ENCODE data around the gene ITGAL.

Gene ITGAL

GRCh38 chr16:30566531-30566930 lies 94.0 kb downstream of the ITGAL start:
- Histone ChIP-seq H3K9me3 (ENCODE audit: low read length) (no peaks in the 10 kb centered on the region), H4K20me1 (ENCODE audit: insufficient read depth, low read length) (no peaks in the 10 kb centered on the region), H3K9me2 (ENCODE audit: low read depth, low read length) (no peaks in the 10 kb centered on the region), H3K27me3 (ENCODE audit: insufficient read depth, low read length) (no peaks in the 10 kb centered on the region), H3K79me2 (ENCODE audit: insufficient read depth, low read length) (no peaks in the 10 kb centered on the region), H3K27ac (ENCODE audit: low read depth, low read length, poor library complexity, severe bottlenecking) (no peak overlapping the region), H3K9ac (ENCODE audit: low read length) (no peak overlapping the region), H3K4me2 (ENCODE audit: low read length) (no peak overlapping the region), H3K4me1 (ENCODE audit: insufficient read depth, low read length, severe bottlenecking) (peaks cover 29% of the 10 kb centered on the region), H3F3A (ENCODE audit: insufficient read depth, low read length) (no peaks in the 10 kb centered on the region), H3K36me3 (ENCODE audit: insufficient read depth, low read length) (no peaks in the 10 kb centered on the region), H2AFZ (ENCODE audit: low read length) (no peak overlapping the region), H3K4me3 (ENCODE audit: low read depth, low read length, poor library complexity, severe bottlenecking) (no peak overlapping the region)
- no peak for TF ChIP-seq EZH2 (IDR thresholded peaks at IDR 0.05; ENCODE audit: borderline replicate concordance, low read length)
- TF ChIP-seq, protein P1, sequence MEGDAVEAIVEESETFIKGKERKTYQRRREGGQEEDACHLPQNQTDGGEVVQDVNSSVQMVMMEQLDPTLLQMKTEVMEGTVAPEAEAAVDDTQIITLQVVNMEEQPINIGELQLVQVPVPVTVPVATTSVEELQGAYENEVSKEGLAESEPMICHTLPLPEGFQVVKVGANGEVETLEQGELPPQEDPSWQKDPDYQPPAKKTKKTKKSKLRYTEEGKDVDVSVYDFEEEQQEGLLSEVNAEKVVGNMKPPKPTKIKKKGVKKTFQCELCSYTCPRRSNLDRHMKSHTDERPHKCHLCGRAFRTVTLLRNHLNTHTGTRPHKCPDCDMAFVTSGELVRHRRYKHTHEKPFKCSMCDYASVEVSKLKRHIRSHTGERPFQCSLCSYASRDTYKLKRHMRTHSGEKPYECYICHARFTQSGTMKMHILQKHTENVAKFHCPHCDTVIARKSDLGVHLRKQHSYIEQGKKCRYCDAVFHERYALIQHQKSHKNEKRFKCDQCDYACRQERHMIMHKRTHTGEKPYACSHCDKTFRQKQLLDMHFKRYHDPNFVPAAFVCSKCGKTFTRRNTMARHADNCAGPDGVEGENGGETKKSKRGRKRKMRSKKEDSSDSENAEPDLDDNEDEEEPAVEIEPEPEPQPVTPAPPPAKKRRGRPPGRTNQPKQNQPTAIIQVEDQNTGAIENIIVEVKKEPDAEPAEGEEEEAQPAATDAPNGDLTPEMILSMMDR (IDR thresholded peaks at IDR 0.05; ENCODE audit: low read length), result no peak

GRCh38 chr16:30567160-30567990 lies 94.8 kb downstream of the ITGAL start:
- no peaks in the 10 kb centered on the region for H3K27me3 ChIP-seq (ENCODE audit: insufficient read depth, low read length)
- TF ChIP-seq EZH2 (IDR thresholded peaks at IDR 0.05; ENCODE audit: borderline replicate concordance, low read length), result no peak
- TF ChIP-seq, protein P1 (IDR thresholded peaks at IDR 0.05; ENCODE audit: low read length), result no peak
- no peak overlapping the region for H2AFZ ChIP-seq (ENCODE audit: low read length)
- no peaks in the 10 kb centered on the region for H3K36me3 ChIP-seq (ENCODE audit: insufficient read depth, low read length)
- peaks cover 25% of the 10 kb centered on the region for H3K4me1 ChIP-seq (ENCODE audit: insufficient read depth, low read length, severe bottlenecking)
- H3K79me2 ChIP-seq (ENCODE audit: insufficient read depth, low read length), result no peaks in the 10 kb centered on the region
- H4K20me1 ChIP-seq (ENCODE audit: insufficient read depth, low read length), result no peaks in the 10 kb centered on the region
- H3K4me3 ChIP-seq (ENCODE audit: low read depth, low read length, poor library complexity, severe bottlenecking), result no peak overlapping the region
- no peaks in the 10 kb centered on the region for H3F3A ChIP-seq (ENCODE audit: insufficient read depth, low read length)
- H3K4me2 ChIP-seq (ENCODE audit: low read length), result no peak overlapping the region
- H3K27ac ChIP-seq (ENCODE audit: low read depth, low read length, poor library complexity, severe bottlenecking), result peak overlapping the region; percentile 27
- no peaks in the 10 kb centered on the region for H3K9me3 ChIP-seq (ENCODE audit: low read length)
- H3K9me2 ChIP-seq (ENCODE audit: low read depth, low read length), result no peaks in the 10 kb centered on the region
- H3K9ac ChIP-seq (ENCODE audit: low read length), result no peak overlapping the region

DNA sequence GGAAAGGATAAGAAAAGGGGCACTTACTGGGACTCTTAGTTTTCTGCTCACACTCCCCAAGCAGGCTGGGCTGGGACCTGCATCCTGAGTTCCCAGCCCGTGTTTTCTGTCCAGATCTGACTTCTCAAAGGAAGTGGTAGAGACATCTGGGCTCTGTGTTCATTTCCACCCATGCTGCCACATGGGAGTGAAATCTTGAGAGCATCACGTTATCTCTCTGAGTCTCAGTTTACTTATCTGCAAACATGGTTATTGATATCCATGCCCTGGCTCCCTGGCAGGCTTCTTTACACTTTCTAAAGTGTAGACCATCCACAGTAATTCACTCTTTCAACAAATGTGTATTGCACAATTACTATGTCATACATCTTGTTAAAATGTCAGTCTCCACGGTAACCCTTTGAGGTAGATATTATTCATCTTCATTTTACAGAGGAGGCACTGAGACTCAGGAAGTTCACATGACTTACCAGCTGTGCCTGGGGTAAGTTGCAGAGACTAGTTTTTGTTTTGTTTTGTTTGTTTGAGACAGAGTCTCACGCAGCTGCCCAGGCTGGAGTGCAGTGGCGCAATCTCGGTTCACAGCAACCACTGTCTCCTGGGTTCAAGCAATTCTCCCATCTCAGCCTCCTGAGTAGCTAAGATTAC lies 95.6 kb downstream of the ITGAL start:
- H2AFZ ChIP-seq (ENCODE audit: low read length), result no peak overlapping the region
- H3K9ac ChIP-seq (ENCODE audit: low read length), result no peak overlapping the region
- H3K36me3 ChIP-seq (ENCODE audit: insufficient read depth, low read length), result no peaks in the 10 kb centered on the region
- H4K20me1 ChIP-seq (ENCODE audit: insufficient read depth, low read length), result no peaks in the 10 kb centered on the region
- TF ChIP-seq, protein P1 (IDR thresholded peaks at IDR 0.05; ENCODE audit: low read length), result no peak
- no peak for TF ChIP-seq EZH2 (IDR thresholded peaks at IDR 0.05; ENCODE audit: borderline replicate concordance, low read length)
- H3F3A ChIP-seq (ENCODE audit: insufficient read depth, low read length), result no peaks in the 10 kb centered on the region
- peak overlapping the region; percentile 27 for H3K27ac ChIP-seq (ENCODE audit: low read depth, low read length, poor library complexity, severe bottlenecking)
- no peaks in the 10 kb centered on the region for H3K9me2 ChIP-seq (ENCODE audit: low read depth, low read length)
- no peak overlapping the region for H3K4me3 ChIP-seq (ENCODE audit: low read depth, low read length, poor library complexity, severe bottlenecking)
- H3K9me3 ChIP-seq (ENCODE audit: low read length), result no peaks in the 10 kb centered on the region
- peaks cover 6% of the 10 kb centered on the region; the same call in 1 of the 2 replicates for H3K79me2 ChIP-seq (ENCODE audit: insufficient read depth, low read length)
- H3K4me2 ChIP-seq (ENCODE audit: low read length), result no peak overlapping the region
- H3K4me1 ChIP-seq (ENCODE audit: insufficient read depth, low read length, severe bottlenecking), result peaks cover 31% of the 10 kb centered on the region
- H3K27me3 ChIP-seq (ENCODE audit: insufficient read depth, low read length), result no peaks in the 10 kb centered on the region
